VCaP (cell line): ENCODE measurements around the gene CACNA2D4.

Experiments
- H3K27ac ChIP-seq: fragments of 450-650 bp; 2 replicates; pipeline ENCODE4 v1.5.1; 2017
- CTCF ChIP-seq: fragments of 450-650 bp; conservative IDR thresholded peaks from 2 replicates; pipeline ENCODE4 v1.5.1; 2017; ENCODE audit warnings: mild to moderate bottlenecking, moderate library complexity

Gene CACNA2D4

GRCh38 chr12:1852076-1852475, 66.4 kb downstream of the CACNA2D4 start:
- H3K27ac ChIP-seq: no peak overlapping the region
- no peak for TF ChIP-seq CTCF

DNA sequence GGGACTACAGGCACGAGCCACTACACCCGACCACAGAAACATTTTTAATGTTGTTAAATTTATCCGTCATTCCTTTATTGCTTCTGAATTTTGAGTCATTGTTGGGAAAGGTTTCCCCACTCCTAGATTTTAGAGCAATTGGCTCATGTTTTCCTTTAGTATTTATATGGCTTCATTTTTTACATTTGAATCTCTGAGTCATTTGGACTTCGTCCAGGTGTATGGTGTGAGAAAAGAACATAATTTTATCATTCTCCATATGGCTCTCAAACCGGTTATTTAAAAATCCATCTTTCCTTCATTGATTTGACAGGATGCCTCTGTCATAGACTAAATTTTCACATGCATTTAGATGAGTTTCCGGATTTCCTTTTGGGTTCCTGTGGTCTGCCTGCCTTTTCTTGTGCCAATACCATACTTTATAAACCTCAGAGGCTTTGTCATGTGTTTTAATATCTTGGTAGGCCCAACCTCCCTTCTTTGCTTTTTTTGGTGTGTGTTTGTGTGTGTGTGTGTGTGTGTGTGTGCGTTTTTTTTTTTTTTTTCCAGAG, 67.2 kb downstream of the CACNA2D4 start:
- H3K27ac ChIP-seq: no peak overlapping the region
- TF ChIP-seq CTCF: no peak

DNA sequence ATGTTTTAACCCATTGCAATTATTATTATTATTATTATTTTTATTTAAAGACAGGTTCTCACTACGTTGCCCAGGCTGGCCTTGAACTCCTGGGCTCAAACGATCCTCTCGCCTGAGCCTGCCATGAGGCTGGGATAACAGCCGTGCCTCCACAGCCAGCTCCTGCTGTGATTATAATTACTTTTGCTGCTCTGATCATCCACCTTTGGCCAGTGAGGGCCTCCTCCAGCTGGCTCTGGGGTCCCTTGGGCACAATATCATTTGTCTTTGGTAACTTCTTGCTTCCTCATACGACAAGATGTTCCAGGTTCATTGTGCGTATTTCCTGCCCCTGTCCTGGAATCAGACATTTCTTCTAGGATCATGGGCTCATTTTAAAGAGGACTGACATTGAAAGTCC, 69.7 kb downstream of the CACNA2D4 start:
- no peak overlapping the region for H3K27ac ChIP-seq
- TF ChIP-seq CTCF: no peak

- H3K27ac ChIP-seq: no peak overlapping the region
- no peak for TF ChIP-seq CTCF
These were observed 70.3 kb downstream of the CACNA2D4 start for GRCh38 chr12:1848146-1848545.

DNA sequence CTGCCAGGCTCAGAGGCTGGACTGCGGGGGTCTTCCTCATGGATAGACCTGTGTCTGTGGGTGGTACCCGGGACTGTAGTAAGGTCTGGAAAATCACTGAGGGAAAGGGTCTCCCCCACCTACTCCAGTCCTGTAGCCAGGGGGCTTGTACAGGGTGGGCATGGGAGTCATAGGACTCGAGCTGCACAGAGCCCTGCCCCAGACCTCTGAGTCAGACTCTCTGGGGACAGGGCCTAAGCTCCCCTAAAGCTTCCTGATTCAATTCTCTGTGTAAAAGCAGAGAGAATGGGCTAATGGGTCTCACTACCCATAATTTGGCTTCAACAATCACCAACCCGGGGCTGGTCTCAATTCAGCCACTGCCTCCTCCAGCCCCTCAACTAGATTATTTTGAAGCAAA, 71.0 kb downstream of the CACNA2D4 start:
- H3K27ac ChIP-seq: no peak overlapping the region
- no peak for TF ChIP-seq CTCF

DNA sequence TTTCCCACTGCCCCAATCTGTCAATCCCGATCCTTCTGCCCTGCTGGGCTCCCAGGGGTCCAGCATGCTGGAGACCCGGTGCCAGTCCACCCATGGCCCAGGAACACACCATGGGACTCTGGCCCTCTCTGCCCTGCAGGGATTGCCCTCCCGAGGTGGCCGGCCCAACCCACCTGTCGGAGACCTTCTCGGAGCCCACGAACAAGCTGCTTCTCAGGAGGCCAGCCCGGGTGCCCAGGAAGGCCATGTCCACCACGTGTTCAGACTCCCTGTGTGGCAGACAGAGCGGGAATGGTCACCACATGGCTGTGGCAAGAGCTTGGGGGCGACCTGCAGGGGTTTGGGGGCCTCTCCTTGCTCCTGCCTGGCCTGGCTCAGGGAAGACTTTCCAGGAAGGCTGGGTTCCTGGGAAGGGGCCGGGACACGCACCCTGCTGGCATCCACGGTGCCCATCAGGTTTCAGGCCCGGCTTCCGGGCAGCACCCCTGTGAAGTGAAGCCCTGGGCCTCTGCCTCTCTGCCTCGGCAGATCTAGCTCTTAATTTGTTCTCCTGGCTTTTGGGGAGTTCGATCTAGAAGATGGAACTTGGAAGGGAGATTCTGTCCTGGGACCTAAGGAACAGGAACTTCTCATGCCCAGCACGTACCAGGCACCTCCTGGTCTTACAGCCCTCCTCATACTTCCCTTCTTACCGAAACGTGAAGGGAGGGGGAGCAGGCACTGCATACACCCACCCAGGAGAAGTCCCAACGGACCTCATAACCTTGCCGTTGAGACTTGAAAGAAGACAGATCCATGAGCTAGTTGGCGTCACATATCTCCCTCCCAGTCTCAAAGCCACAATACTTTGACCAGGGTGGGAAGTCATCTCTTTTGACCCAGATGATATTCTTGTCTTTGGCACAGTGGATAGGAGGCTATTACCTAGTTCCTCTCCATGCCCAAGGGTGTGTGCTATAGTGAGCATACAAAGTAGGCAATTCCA, 71.7 kb downstream of the CACNA2D4 start:
- no peak for TF ChIP-seq CTCF
- H3K27ac ChIP-seq: no peak overlapping the region

GRCh38 chr12:1845886-1846285, 72.6 kb downstream of the CACNA2D4 start:
- TF ChIP-seq CTCF: no peak

More at GRCh38 chr12:1845886-1846285, 72.6 kb downstream of the CACNA2D4 start:
- H3K27ac ChIP-seq: no peak overlapping the region
